NT2/D1 (cell line): ENCODE data around the gene CEP112.

Experiments used
- DNase-seq: peaks from one replicate; pipeline ENCODE4 v3.0.0-alpha.2; 2011; ENCODE audit warnings: low read depth, low spot score
- H3K27me3 ChIP-seq: 2 replicates; pipeline ENCODE4 v1.6.0; 2011; ENCODE audit warnings: mild to moderate bottlenecking; ENCODE audit not compliant: insufficient read length, insufficient read depth
- H3K36me3 ChIP-seq: 2 replicates; pipeline ENCODE4 v1.6.1; 2011; ENCODE audit warnings: mild to moderate bottlenecking, low read length, mixed read lengths; ENCODE audit not compliant: insufficient read depth, insufficient read length
- H3K4me1 ChIP-seq: 2 replicates; pipeline ENCODE4 v1.5.1; 2011; ENCODE audit not compliant: insufficient read depth, insufficient read length
- H3K4me3 ChIP-seq: 2 replicates; pipeline ENCODE4 v1.5.1; 2011; ENCODE audit warnings: low read depth; ENCODE audit not compliant: insufficient read length
- H3K9ac ChIP-seq: 2 replicates; pipeline ENCODE4 v1.6.0; 2011; ENCODE audit warnings: low read depth; ENCODE audit not compliant: insufficient read length
- H3K9me3 ChIP-seq: 2 replicates; pipeline ENCODE4 v1.5.1; 2011; ENCODE audit warnings: mild to moderate bottlenecking, low read length; ENCODE audit not compliant: insufficient read depth
- SUZ12 ChIP-seq: IDR thresholded peaks from 2 replicates; pipeline ENCODE4 v1.6.1; 2011; ENCODE audit not compliant: insufficient read length, insufficient read depth; ENCODE audit errors: extremely low read depth
- YY1 ChIP-seq: IDR thresholded peaks from 2 replicates; pipeline ENCODE4 v1.6.1; 2011; ENCODE audit not compliant: insufficient read length, insufficient read depth
- ZNF274 ChIP-seq: IDR thresholded peaks from 2 replicates; pipeline ENCODE4 v1.6.1; 2011; ENCODE audit warnings: mild to moderate bottlenecking, low read depth, low read length

The CEP112 gene

GRCh38 chr17:65718601-65719000, 473.3 kb downstream of the CEP112 start:
- H3K27me3 ChIP-seq = no peaks in the 10 kb centered on the region
- no peak overlapping the region for H3K9ac ChIP-seq
- no peaks in the 10 kb centered on the region for H3K36me3 ChIP-seq
- DNase-seq = no peak
- H3K9me3 ChIP-seq = no peaks in the 10 kb centered on the region
- H3K4me3 ChIP-seq = no peak overlapping the region
- TF ChIP-seq YY1 (no peak), SUZ12 (no peak)
- H3K4me1 ChIP-seq = no peaks in the 10 kb centered on the region

- H3K4me1 ChIP-seq = peaks cover 2% of the 10 kb centered on the region
- H3K9me3 ChIP-seq = no peaks in the 10 kb centered on the region
- no peak overlapping the region for H3K9ac ChIP-seq
- no peak overlapping the region for H3K4me3 ChIP-seq
- H3K36me3 ChIP-seq = no peaks in the 10 kb centered on the region
- no peak for DNase-seq
- TF ChIP-seq ZNF274 = no peak
- no peak for TF ChIP-seq SUZ12
- TF ChIP-seq YY1 = no peak
- H3K27me3 ChIP-seq = no peaks in the 10 kb centered on the region
Observed at GRCh38 chr17:65712383-65713267, 479.3 kb downstream of the CEP112 start.

- DNase-seq = no peak
- Histone ChIP-seq H3K9ac (no peak overlapping the region), H3K27me3 (no peaks in the 10 kb centered on the region), H3K36me3 (no peaks in the 10 kb centered on the region), H3K4me1 (peaks cover 2% of the 10 kb centered on the region), H3K4me3 (no peak overlapping the region), H3K9me3 (no peaks in the 10 kb centered on the region)
- TF ChIP-seq ZNF274 (no peak), YY1 (no peak), SUZ12 (no peak)
Observed at GRCh38 chr17:65711671-65712276, 480.2 kb downstream of the CEP112 start.

GRCh38 chr17:65707780-65708179, 484.2 kb downstream of the CEP112 start:
- Histone ChIP-seq H3K9me3 (no peaks in the 10 kb centered on the region; the same call in 1 of the 2 replicates), H3K36me3 (no peaks in the 10 kb centered on the region), H3K9ac (no peak overlapping the region), H3K27me3 (no peaks in the 10 kb centered on the region), H3K4me3 (no peak overlapping the region), H3K4me1 (peaks cover 2% of the 10 kb centered on the region)
- no peak for DNase-seq
- no peak for TF ChIP-seq SUZ12
- TF ChIP-seq YY1 = no peak

GRCh38 chr17:65704731-65705130, 487.2 kb downstream of the CEP112 start:
- H3K27me3 ChIP-seq = no peaks in the 10 kb centered on the region
- H3K9me3 ChIP-seq = peaks cover 4% of the 10 kb centered on the region; the same call in 1 of the 2 replicates
- no peak overlapping the region for H3K9ac ChIP-seq
- H3K4me3 ChIP-seq = no peak overlapping the region
- no peak for DNase-seq
- no peaks in the 10 kb centered on the region for H3K36me3 ChIP-seq
- H3K4me1 ChIP-seq = no peaks in the 10 kb centered on the region
- TF ChIP-seq ZNF274 (no peak), YY1 (no peak), SUZ12 (no peak)

GRCh38 chr17:65703891-65704290, 488.0 kb downstream of the CEP112 start:
- Histone ChIP-seq H3K27me3 (no peaks in the 10 kb centered on the region), H3K9ac (no peak overlapping the region), H3K9me3 (peaks cover 4% of the 10 kb centered on the region; the same call in 1 of the 2 replicates), H3K4me1 (no peaks in the 10 kb centered on the region), H3K4me3 (no peak overlapping the region), H3K36me3 (no peaks in the 10 kb centered on the region)
- TF ChIP-seq SUZ12 = no peak
- DNase-seq = no peak

GRCh38 chr17:65699459-65699858, 492.5 kb downstream of the CEP112 start:
- Histone ChIP-seq H3K9ac (no peak overlapping the region), H3K9me3 (peaks cover 4% of the 10 kb centered on the region; the same call in 1 of the 2 replicates), H3K4me3 (no peak overlapping the region), H3K4me1 (no peaks in the 10 kb centered on the region), H3K36me3 (no peaks in the 10 kb centered on the region), H3K27me3 (no peaks in the 10 kb centered on the region)
- DNase-seq = no peak
- no peak for TF ChIP-seq SUZ12
- no peak for TF ChIP-seq YY1
- TF ChIP-seq ZNF274 = no peak
